IMR-90 (cell line): ENCODE measurements around the gene PLA2G4D. TPM values are rescaled to one million over a fixed set of nuclear protein-coding genes. Genes with fewer than 3 reads are reported as not detected.

ENCODE experiments used
- ATAC-seq: fragments of 200-7000 bp; cut with Tn5 transposase; 2 replicates; pipeline ENCODE4 v1.9.1; 2020; ENCODE audit warnings: low read depth, mild to moderate bottlenecking, moderate library complexity
- BruUV-seq: library from RNA; stranded (reverse); fragments of 400-500 nt; replicated peaks from 2 replicates; lab custom pipeline; 2021; lab: Mats Ljungman, UMichigan
- CTCF ChIA-PET: fragments of 300-600 bp; formaldehyde crosslinking; extraction: SDS; loops from one replicate; lab custom pipeline; 2021; ENCODE audit warnings: antibody characterized with exemption; lab: Yijun Ruan, JAX
- POLR2A ChIA-PET: fragments of 300-600 bp; sonication (Branson Sonifier 250); formaldehyde crosslinking; loops from one replicate; lab custom pipeline; 2022; ENCODE audit warnings: antibody characterized with exemption; ENCODE audit not compliant: unreplicated experiment; lab: Charles Lee
- DNase-seq: peaks from one replicate; pipeline ENCODE4 v3.0.0; 2013
- H2AFZ ChIP-seq: replicated peaks from 2 replicates; pipeline ENCODE3; 2013; ENCODE audit warnings: low read length, mild to moderate bottlenecking; ENCODE audit not compliant: poor library complexity
- H2AK5ac ChIP-seq: 2 replicates; pipeline ENCODE4 v1.6.1; 2013; ENCODE audit warnings: low read depth, low read length, inconsistent platforms
- H2AK9ac ChIP-seq: replicated peaks from 2 replicates; pipeline ENCODE3; 2013; ENCODE audit warnings: mild to moderate bottlenecking, low read depth, low read length, moderate library complexity; ENCODE audit not compliant: poor library complexity
- H2BK120ac ChIP-seq: 2 replicates; pipeline ENCODE4 v1.6.1; 2013; ENCODE audit warnings: low read depth, low read length, inconsistent platforms
- H2BK15ac ChIP-seq: 3 replicates; pipeline ENCODE4 v1.6.1; 2013; ENCODE audit warnings: low read depth, low read length, inconsistent platforms
- H2BK20ac ChIP-seq: 2 replicates; pipeline ENCODE4 v1.6.1; 2013; ENCODE audit warnings: low read depth, mild to moderate bottlenecking, inconsistent platforms, low read length, moderate library complexity
- H2BK5ac ChIP-seq: 2 replicates; pipeline ENCODE4 v1.6.1; 2013; ENCODE audit warnings: mild to moderate bottlenecking, low read depth, low read length, inconsistent platforms; ENCODE audit not compliant: poor library complexity, severe bottlenecking
- H3K14ac ChIP-seq: replicated peaks from 2 replicates; pipeline ENCODE4 v1.6.1; 2013; ENCODE audit warnings: low read depth, low read length, inconsistent platforms
- H3K18ac ChIP-seq: 2 replicates; pipeline ENCODE4 v1.6.1; 2013; ENCODE audit warnings: low read depth, low read length, control low read depth
- H3K23ac ChIP-seq: 2 replicates; pipeline ENCODE4 v1.6.1; 2013; ENCODE audit warnings: low read depth, low read length, inconsistent platforms
- H3K27ac ChIP-seq: 2 replicates; pipeline ENCODE4 v1.5.1; 2013; ENCODE audit warnings: mild to moderate bottlenecking, control low read depth, low read length; ENCODE audit not compliant: insufficient read depth
- H3K27me3 ChIP-seq: 2 replicates; pipeline ENCODE4 v1.6.1; 2013; ENCODE audit warnings: low read length; ENCODE audit not compliant: control insufficient read depth, insufficient read depth
- H3K36me3 ChIP-seq: 2 replicates; pipeline ENCODE4 v1.6.1; 2013; ENCODE audit warnings: low read length, mixed read lengths; ENCODE audit not compliant: control insufficient read depth, insufficient read depth
- H3K4ac ChIP-seq: 2 replicates; pipeline ENCODE4 v1.6.1; 2013; ENCODE audit warnings: low read depth, low read length, inconsistent platforms
- H3K4me1 ChIP-seq: 2 replicates; pipeline ENCODE4 v1.6.1; 2013; ENCODE audit warnings: low read length, mixed read lengths; ENCODE audit not compliant: control insufficient read depth, insufficient read depth
- H3K4me2 ChIP-seq: 2 replicates; pipeline ENCODE4 v1.6.1; 2013; ENCODE audit warnings: low read depth, mild to moderate bottlenecking, control low read depth, low read length, moderate library complexity
- H3K4me3 ChIP-seq: 2 replicates; pipeline ENCODE4 v1.5.1; 2013; ENCODE audit warnings: low read depth, mild to moderate bottlenecking, control low read depth, low read length, moderate library complexity; ENCODE audit not compliant: insufficient read depth
- H3K56ac ChIP-seq: 2 replicates; pipeline ENCODE4 v1.6.1; 2013; ENCODE audit warnings: low read length, inconsistent platforms; ENCODE audit not compliant: insufficient read depth; ENCODE audit errors: extremely low read depth
- H3K79me1 ChIP-seq, 2 experiments: 2 replicates each; pipeline ENCODE4 v1.6.1; 2013; ENCODE audit warnings: low read length in 2 of 2, inconsistent platforms in 1 of 2, low read depth in 1 of 2
- H3K9ac ChIP-seq: 2 replicates; pipeline ENCODE4 v1.6.1; 2013; ENCODE audit warnings: low read depth, low read length, control low read depth
- H3K9me1 ChIP-seq: 2 replicates; pipeline ENCODE4 v1.6.1; 2013; ENCODE audit warnings: low read length, inconsistent platforms; ENCODE audit not compliant: insufficient read depth
- H3K9me3 ChIP-seq: 2 replicates; pipeline ENCODE4 v1.6.1; 2013; ENCODE audit warnings: low read length; ENCODE audit not compliant: control insufficient read depth, insufficient read depth
- H4K20me1 ChIP-seq: 2 replicates; pipeline ENCODE4 v1.6.1; 2013; ENCODE audit warnings: low read length, inconsistent platforms; ENCODE audit not compliant: insufficient read depth
- H4K5ac ChIP-seq: 2 replicates; pipeline ENCODE4 v1.6.1; 2013; ENCODE audit warnings: mild to moderate bottlenecking, low read depth, low read length, control low read depth
- H4K8ac ChIP-seq, 2 experiments: 2 replicates each; pipeline ENCODE4 v1.6.1; 2013; ENCODE audit warnings: low read depth in 2 of 2, low read length in 2 of 2, control low read depth in 1 of 2, inconsistent platforms in 1 of 2
- H4K91ac ChIP-seq: 2 replicates; pipeline ENCODE4 v1.6.1; 2013; ENCODE audit warnings: low read depth, low read length, inconsistent platforms; ENCODE audit not compliant: insufficient read depth
- CEBPB ChIP-seq: IDR thresholded peaks from 2 replicates; pipeline ENCODE4 v1.6.1; 2012; ENCODE audit warnings: low read depth, low read length, improper control_type of control experiment
- MAFK ChIP-seq: IDR thresholded peaks from 2 replicates; pipeline ENCODE4 v1.6.1; 2012; ENCODE audit warnings: low read depth, low read length, improper control_type of control experiment
- MAZ ChIP-seq: IDR thresholded peaks from 2 replicates; pipeline ENCODE4 v1.6.1; 2012; ENCODE audit warnings: low read depth, mild to moderate bottlenecking, low read length, improper control_type of control experiment, moderate library complexity, borderline replicate concordance
- MXI1 ChIP-seq: IDR thresholded peaks from 2 replicates; pipeline ENCODE4 v1.6.1; 2012; ENCODE audit warnings: low read depth, mild to moderate bottlenecking, low read length, moderate library complexity, borderline replicate concordance
- NFE2L2 ChIP-seq: fragments of 150-350 bp; IDR thresholded peaks from 2 replicates; pipeline ENCODE4 v1.6.1; 2016; ENCODE audit warnings: low read depth, mild to moderate bottlenecking, low read length
- POLR2A ChIP-seq: IDR thresholded peaks from 2 replicates; pipeline ENCODE4 v1.6.1; 2012; ENCODE audit warnings: mild to moderate bottlenecking, low read depth, low read length
- RCOR1 ChIP-seq: IDR thresholded peaks from 2 replicates; pipeline ENCODE4 v1.6.1; 2012; ENCODE audit warnings: mild to moderate bottlenecking, low read length, improper control_type of control experiment; ENCODE audit not compliant: insufficient replicate concordance
- RFX5 ChIP-seq: IDR thresholded peaks from 2 replicates; pipeline ENCODE4 v1.8.0; 2012; ENCODE audit warnings: low read depth, mild to moderate bottlenecking, low read length, moderate library complexity
- SMC3 ChIP-seq: fragments of 150-350 bp; IDR thresholded peaks from 2 replicates; pipeline ENCODE4 v1.6.1; 2016; ENCODE audit warnings: low read depth, mild to moderate bottlenecking, antibody characterized with exemption, low read length, moderate library complexity
- WGBS, 2 experiments: methylation state at CpG; one replicate each; pipeline versions ENCODE4 v1.1.5 to v1.1.7; 2013; ENCODE audit warnings: missing lambda C conversion rate in 2 of 2; ENCODE audit not compliant: insufficient read length in 1 of 2; ENCODE audit errors: extremely low coverage in 2 of 2; 5-methylcytosine and 5-hydroxymethylcytosine counted together
- dilution Hi-C: fragments of 300-500 bp; cut with HindIII; formaldehyde crosslinking; loops from one replicate; pipeline ENCODE4 v1.14.3; 2018; ENCODE audit warnings: low sequenced_read_pairs; ENCODE audit not compliant: unreplicated experiment
- in situ Hi-C: fragments of 300-500 bp; cut with MboI; formaldehyde crosslinking; loops from 3 replicates; pipeline ENCODE4 v1.14.3; 2019; ENCODE audit warnings: low sequenced_read_pairs, inconsistent platforms, mixed read lengths
- intact Hi-C: fragments of 100-400 bp; cut with micrococcal nuclease; formaldehyde crosslinking; loops from 2 replicates; pipeline ENCODE4 v1.10.0; 2022
- polyA plus RNA-seq, 3 experiments: library from polyadenylated mRNA; depleted of rRNA; stranded (reverse); fragments of >200 nt; gene quantifications; 2 replicates each; pipeline ENCODE4 v1.2.3, GENCODE V29; 2012; ENCODE audit warnings: low replicate concordance in 1 of 3
- total RNA-seq: library from RNA; depleted of rRNA; stranded (reverse); fragments of >200 nt; gene quantifications from 2 replicates; pipeline ENCODE4 v1.2.3, GENCODE V29; 2012
- TF ChIP-seq, protein P1 (sequence below): conservative IDR thresholded peaks from 2 replicates; pipeline ENCODE4 v1.5.1; 2012; ENCODE audit warnings: mild to moderate bottlenecking, low read depth, low read length, improper control_type of control experiment
- TF ChIP-seq, protein P2 (sequence below): fragments of 150-350 bp; IDR thresholded peaks from 2 replicates; pipeline ENCODE4 v1.6.1; 2016; ENCODE audit warnings: low read depth, mild to moderate bottlenecking, low read length, moderate library complexity, borderline replicate concordance

PLA2G4D gene
- total and polyA plus RNA-seq, 2 of the 4 experiments (the other 2 are of a cell fraction), result not detected

DNA sequence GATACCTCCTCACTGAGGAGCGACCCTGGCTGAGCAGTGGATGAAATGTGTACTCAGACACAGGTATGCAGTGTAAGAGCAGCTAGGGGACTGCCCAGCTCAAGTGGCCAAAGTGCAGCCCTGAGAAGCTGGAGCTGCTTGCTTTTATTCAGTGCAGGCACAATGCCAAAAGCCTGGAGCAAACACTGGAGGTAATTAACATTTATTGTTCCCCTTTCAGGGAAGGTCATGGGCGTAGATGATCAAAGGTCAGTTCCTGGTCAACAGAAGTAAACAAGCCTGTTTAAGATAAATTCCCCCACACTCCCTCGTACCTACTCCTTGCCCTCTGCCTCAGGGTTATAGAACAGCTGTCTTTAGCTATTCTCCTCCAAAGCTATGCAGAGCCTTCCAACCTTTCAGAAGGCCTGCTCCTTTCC, 44.6 kb upstream of the PLA2G4D start:
- no peak overlapping the region for H2AFZ ChIP-seq
- H3K36me3 ChIP-seq, result no peaks in the 10 kb centered on the region
- H2BK15ac ChIP-seq, result no peak overlapping the region
- H3K23ac ChIP-seq, result no peak overlapping the region
- no peak overlapping the region for H3K4ac ChIP-seq
- no peaks in the 10 kb centered on the region for H3K9me1 ChIP-seq
- H2AK5ac ChIP-seq, result no peak overlapping the region
- no peaks in the 10 kb centered on the region for H3K79me1 ChIP-seq
- H2BK20ac ChIP-seq, result no peak overlapping the region
- H3K18ac ChIP-seq, result no peak overlapping the region
- no peak overlapping the region for H2BK5ac ChIP-seq
- H3K4me1 ChIP-seq, result no peaks in the 10 kb centered on the region
- ATAC-seq, result no peak
- H3K4me2 ChIP-seq, result no peak overlapping the region
- dilution Hi-C loops (no loop called here), intact Hi-C loops (loop anchor here (5.0 kb wide), 1 partner anchor 52 kb away; no protein-coding TSS in a partner anchor), in situ Hi-C loops (no loop called here)
- H3K4me3 ChIP-seq, result no peak overlapping the region
- DNase-seq, result no peak
- peaks cover 47% of the 10 kb centered on the region for H3K27me3 ChIP-seq
- H4K8ac ChIP-seq, result no peak overlapping the region
- no peak overlapping the region for H2BK120ac ChIP-seq
- BruUV-seq, result no TSS peak
- no CpG with 5 or more reads among the region's 3 CpGs for WGBS, 2 experiments
- peaks cover 3% of the 10 kb centered on the region; the same call in 1 of the 2 replicates for H3K9me3 ChIP-seq
- H4K5ac ChIP-seq, result no peak overlapping the region
- ChIA-PET CTCF (interaction anchor here (0.6 kb wide), 1 partner anchor 19 kb away, joined by 3 read pairs; no protein-coding TSS in a partner anchor), POLR2A (no interaction called here)
- no peak overlapping the region for H3K27ac ChIP-seq
- H3K9ac ChIP-seq, result no peak overlapping the region
- H3K56ac ChIP-seq, result no peak overlapping the region
- no peak overlapping the region for H4K91ac ChIP-seq
- H3K14ac ChIP-seq, result no peak overlapping the region
- no peak for TF ChIP-seq CEBPB
- no peak for TF ChIP-seq RCOR1
- TF ChIP-seq MAZ, result no peak
- TF ChIP-seq, protein P1, sequence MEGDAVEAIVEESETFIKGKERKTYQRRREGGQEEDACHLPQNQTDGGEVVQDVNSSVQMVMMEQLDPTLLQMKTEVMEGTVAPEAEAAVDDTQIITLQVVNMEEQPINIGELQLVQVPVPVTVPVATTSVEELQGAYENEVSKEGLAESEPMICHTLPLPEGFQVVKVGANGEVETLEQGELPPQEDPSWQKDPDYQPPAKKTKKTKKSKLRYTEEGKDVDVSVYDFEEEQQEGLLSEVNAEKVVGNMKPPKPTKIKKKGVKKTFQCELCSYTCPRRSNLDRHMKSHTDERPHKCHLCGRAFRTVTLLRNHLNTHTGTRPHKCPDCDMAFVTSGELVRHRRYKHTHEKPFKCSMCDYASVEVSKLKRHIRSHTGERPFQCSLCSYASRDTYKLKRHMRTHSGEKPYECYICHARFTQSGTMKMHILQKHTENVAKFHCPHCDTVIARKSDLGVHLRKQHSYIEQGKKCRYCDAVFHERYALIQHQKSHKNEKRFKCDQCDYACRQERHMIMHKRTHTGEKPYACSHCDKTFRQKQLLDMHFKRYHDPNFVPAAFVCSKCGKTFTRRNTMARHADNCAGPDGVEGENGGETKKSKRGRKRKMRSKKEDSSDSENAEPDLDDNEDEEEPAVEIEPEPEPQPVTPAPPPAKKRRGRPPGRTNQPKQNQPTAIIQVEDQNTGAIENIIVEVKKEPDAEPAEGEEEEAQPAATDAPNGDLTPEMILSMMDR, result no peak
- TF ChIP-seq, protein P2, sequence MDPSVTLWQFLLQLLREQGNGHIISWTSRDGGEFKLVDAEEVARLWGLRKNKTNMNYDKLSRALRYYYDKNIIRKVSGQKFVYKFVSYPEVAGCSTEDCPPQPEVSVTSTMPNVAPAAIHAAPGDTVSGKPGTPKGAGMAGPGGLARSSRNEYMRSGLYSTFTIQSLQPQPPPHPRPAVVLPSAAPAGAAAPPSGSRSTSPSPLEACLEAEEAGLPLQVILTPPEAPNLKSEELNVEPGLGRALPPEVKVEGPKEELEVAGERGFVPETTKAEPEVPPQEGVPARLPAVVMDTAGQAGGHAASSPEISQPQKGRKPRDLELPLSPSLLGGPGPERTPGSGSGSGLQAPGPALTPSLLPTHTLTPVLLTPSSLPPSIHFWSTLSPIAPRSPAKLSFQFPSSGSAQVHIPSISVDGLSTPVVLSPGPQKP, result no peak
- TF ChIP-seq MXI1, result no peak
- TF ChIP-seq POLR2A, result no peak
- TF ChIP-seq MAFK, result no peak
- TF ChIP-seq SMC3, result no peak
- TF ChIP-seq NFE2L2, result no peak
- no peak for TF ChIP-seq RFX5
- no peaks in the 10 kb centered on the region for H4K20me1 ChIP-seq
- no peak overlapping the region for H2AK9ac ChIP-seq
